ENCODE data around the gene ADAMTS14.

ADAMTS14 gene

DNA sequence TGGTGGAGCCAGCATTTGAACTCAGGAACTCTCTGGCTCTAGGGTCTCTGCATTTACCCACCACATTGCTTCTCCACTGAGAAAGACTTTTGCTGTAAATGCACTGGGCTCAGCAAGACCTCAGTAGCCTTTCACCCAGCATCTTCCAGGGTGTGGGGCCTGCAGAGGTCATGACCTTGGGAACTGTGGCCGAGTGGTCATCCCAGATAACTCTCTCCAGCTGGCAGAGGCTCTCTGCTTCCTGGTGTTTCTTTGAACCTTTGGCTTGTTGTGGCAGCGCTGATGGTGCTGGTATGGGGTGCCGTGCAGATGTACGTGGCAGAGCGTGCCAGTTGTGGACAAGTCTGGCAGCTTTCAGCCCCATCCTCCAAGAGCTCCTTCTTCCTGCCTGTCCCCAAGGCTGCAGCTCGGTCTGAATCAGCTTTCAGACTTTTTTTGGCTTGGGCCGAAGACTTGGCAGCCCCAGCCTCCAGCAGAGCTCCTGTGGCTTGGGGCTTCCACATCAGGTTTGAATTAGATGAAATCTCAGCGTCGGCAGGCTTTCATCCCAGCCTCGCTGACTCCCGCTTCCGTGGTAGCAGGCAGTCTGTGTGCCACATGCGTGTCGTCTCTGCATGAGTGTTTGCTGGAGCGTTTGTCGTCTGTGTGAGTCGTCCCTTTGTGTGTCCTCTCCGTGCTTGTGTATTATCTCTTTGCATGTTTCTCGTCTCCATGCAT lies 21.5 kb downstream of the ADAMTS14 start:
- no peak for DNase-seq (ENCODE audit: low read depth in 2 of 2)

- no peak for DNase-seq (ENCODE audit: low read depth in 2 of 2)
These were observed 22.3 kb downstream of the ADAMTS14 start for GRCh38 chr10:70694418-70695141.

GRCh38 chr10:70695241-70696030 lies 23.1 kb downstream of the ADAMTS14 start:
- DNase-seq (ENCODE audit: low read depth in 2 of 2) = no peak

- no peak for DNase-seq (ENCODE audit: low read depth in 2 of 2)
These were observed 25.9 kb downstream of the ADAMTS14 start for GRCh38 chr10:70698211-70698610.

- DNase-seq (ENCODE audit: low read depth in 2 of 2) = no peak
These were observed 26.9 kb downstream of the ADAMTS14 start for GRCh38 chr10:70699063-70699658.

DNA sequence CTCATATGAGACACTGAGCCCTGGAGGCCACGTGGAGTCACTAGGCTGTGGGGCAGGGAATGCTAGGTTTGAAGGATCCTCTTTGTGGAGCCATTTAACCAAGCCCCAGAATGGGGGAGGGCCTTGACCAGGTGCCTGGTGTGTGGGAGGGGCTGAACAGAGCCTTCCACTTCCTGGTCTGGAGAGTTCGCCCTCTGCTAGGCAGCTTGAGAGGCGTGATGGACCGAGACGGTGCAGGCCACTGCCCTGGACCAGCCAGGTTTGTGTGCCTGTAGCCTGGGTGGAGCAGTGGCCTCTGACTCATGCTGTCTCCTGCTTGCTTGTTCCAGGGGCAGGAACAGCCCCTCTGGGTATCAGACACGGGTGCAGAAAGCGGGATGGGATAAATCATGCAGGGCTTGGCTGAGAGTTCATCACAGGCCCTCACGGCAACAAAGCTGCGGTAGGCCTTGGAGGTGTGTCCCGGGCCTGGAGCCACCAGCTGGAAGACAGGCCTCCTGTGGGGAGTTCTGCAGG lies 27.4 kb downstream of the ADAMTS14 start:
- DNase-seq (ENCODE audit: low read depth in 2 of 2) = no peak

GRCh38 chr10:70702190-70702763 lies 30.0 kb downstream of the ADAMTS14 start:
- no peak for DNase-seq (ENCODE audit: low read depth in 2 of 2)

DNA sequence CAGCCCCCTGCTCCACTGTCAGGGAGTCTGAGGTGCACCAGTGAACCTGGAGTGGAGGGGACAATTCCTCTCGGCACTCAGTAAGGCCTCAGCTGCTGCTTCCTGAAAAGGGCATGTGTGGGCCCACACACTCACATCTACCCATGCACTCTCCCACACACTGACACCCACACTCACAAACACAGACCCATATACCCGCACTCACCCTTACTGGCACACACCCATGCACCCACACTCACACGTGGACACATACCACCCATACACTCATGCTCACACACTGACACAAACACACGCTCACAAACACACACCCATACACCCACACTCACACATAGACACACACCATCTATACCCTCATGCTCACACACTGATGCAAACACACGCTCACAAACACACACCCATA lies 31.9 kb downstream of the ADAMTS14 start:
- no peak for DNase-seq (ENCODE audit: low read depth in 2 of 2)

GRCh38 chr10:70705121-70705861 lies 33.0 kb downstream of the ADAMTS14 start:
- DNase-seq (ENCODE audit: low read depth in 2 of 2) = no peak

DNA sequence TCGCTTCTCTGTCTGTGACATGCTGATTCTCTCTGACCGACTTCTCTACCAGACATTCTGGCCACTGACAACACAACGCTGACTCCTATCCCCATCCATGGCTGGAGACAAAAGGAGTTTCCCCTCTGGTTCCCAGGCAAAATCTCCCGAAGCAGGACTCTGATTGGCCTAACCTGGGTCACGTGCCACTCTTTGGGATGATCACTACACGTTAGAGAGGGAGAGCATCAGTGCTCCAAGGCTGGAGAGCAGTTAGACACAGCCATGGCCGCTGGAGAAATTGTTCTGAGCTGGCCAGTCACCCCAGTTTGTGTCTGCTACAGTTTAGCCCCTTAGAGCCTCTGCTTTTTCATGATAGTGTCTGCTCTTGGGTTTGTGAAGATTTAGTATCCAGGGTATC lies 38.9 kb downstream of the ADAMTS14 start:
- DNase-seq (ENCODE audit: low read depth in 2 of 2) = no peak

DNA sequence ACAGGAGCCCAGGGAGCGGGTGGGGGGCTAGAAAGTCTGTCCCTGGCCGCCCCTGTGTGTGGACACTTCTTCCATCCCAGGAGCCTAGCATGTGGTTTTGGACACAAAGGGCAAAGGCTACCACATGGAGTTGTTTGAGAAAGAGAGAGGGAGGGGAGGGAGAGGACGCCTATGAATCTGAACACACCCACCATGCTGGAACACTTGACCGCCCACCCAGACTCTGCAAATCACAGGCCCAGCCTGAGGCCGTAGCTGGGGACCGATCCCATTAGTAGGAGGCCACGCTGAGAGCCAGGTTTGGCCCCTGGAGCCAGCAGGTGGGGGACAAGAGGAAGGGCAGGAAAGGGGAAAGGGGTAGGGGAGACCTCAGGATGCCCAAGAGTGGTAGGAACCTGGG lies 39.6 kb downstream of the ADAMTS14 start:
- DNase-seq (ENCODE audit: low read depth in 2 of 2) = no peak

DNA sequence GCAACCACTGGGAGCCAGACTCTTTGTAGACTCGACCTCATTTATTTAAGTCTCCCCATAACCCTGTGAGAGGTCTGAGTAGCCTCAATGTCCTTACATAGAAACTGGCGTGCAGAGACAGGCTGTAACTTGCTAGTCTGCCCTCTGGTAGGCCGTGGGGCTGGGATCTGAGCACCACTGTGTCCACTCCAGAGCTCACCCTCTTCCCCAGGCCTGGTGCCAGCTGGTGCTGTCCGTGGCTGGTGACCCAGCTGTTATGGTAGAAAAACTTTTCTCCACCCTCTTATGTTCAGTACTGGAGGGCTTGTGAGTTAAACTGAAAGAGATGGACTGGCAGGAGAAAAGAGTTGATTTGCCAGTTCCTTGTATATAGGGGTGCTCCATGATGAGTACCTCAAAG lies 41.9 kb downstream of the ADAMTS14 start:
- DNase-seq (ENCODE audit: low read depth in 2 of 2) = no peak

- DNase-seq (ENCODE audit: low read depth in 2 of 2) = no peak
These were observed 42.6 kb downstream of the ADAMTS14 start for GRCh38 chr10:70714951-70715350.

- DNase-seq (ENCODE audit: low read depth in 2 of 2) = no peak
These were observed 43.8 kb downstream of the ADAMTS14 start for GRCh38 chr10:70715853-70716795.

DNA sequence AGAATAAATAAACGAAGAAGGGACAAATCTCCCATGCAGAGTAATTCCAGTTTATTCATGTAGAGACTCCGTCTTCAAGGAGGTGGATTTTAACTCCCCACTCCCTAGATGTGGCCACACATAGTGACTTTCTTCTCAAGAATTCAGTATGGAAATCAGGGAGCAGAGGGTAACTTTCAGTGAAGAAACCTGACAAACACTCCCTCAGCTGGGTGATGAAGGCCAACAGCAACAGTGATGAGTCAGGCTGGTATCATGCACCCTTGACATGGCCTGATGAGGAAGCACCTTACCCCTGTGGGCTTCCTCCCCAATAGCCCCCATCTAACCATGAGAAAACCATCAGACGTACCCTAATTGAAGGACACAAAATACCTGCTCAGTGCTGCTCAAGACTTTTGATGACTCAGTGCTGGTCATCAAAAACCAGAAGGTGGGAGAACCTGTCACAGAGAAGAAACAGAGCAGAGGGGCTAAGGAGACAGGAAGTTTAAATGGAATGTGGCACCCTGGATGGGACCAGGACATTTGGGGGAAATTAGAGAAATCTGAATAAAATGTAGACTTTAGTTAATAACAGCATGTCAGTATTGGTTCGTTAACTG lies 50.6 kb downstream of the ADAMTS14 start:
- DNase-seq (ENCODE audit: low read depth in 2 of 2) = no peak

GRCh38 chr10:70723771-70724170 lies 51.5 kb downstream of the ADAMTS14 start:
- DNase-seq (ENCODE audit: low read depth in 2 of 2) = no peak

GRCh38 chr10:70726909-70727495 lies 54.7 kb downstream of the ADAMTS14 start:
- no peak for DNase-seq (ENCODE audit: low read depth in 2 of 2)

- no peak for DNase-seq (ENCODE audit: low read depth in 2 of 2)
These were observed 56.0 kb downstream of the ADAMTS14 start for GRCh38 chr10:70728328-70728727.

GRCh38 chr10:70729763-70730357 lies 57.6 kb downstream of the ADAMTS14 start:
- no peak for DNase-seq (ENCODE audit: low read depth in 2 of 2)
